Measurements from ENCODE around the gene PRICKLE2. TPM values are rescaled to one million over a fixed set of nuclear protein-coding genes. Genes with fewer than 3 reads are reported as not detected.

Gene PRICKLE2
- total RNA-seq, 1 experiment from 2014 or later: 4.2 TPM

DNA sequence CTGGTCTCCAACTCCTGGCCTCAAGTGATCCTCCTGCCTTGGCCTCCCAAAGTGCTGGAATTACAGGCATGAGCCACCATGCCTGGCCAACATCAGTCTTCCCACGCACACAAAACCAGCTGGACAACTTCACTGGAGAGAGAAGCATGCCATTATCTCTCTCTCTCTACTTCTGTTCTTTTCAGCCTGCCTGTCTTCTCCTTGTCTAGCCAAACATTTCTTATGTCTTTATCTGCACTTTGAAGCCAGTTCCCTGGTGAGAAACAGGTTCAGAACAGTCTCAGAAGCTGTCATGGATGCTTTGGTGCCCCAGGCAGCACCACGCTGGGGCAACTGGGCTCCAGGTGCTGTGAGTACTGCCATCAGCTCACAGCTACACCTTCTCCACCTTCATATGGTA is 79.8 kb downstream of the PRICKLE2 start:
- Mint-ChIP-seq H3K4me3 (ENCODE audit: unreplicated experiment) (no peak overlapping the region), H3K4me1 (ENCODE audit: low read depth, unreplicated experiment) (no peaks in the 10 kb centered on the region), H3K27ac (ENCODE audit: unreplicated experiment) (no peak overlapping the region), H3K9me3 (ENCODE audit: unreplicated experiment) (no peaks in the 10 kb centered on the region), H3K36me3 (ENCODE audit: insufficient read depth, unreplicated experiment) (peaks cover 5% of the 10 kb centered on the region), H3K27me3 (ENCODE audit: insufficient read depth, unreplicated experiment) (no peaks in the 10 kb centered on the region)
- Histone ChIP-seq H3K9me3 (no peaks in the 10 kb centered on the region), H3K27me3 (replicated peaks; ENCODE audit: control insufficient read depth, insufficient read depth, low read length) (no peaks in the 10 kb centered on the region), H3K4me1 (no peaks in the 10 kb centered on the region), H3K36me3 (ENCODE audit: control insufficient read depth, insufficient read depth, low read length) (no peaks in the 10 kb centered on the region), H3K4me3 (ENCODE audit: low read depth, low read length) (no peak overlapping the region)
- intact Hi-C loops (cut with micrococcal nuclease; ENCODE audit: unreplicated experiment): no loop called here
- DNase-seq: no peak
- TF ChIP-seq, protein P1, sequence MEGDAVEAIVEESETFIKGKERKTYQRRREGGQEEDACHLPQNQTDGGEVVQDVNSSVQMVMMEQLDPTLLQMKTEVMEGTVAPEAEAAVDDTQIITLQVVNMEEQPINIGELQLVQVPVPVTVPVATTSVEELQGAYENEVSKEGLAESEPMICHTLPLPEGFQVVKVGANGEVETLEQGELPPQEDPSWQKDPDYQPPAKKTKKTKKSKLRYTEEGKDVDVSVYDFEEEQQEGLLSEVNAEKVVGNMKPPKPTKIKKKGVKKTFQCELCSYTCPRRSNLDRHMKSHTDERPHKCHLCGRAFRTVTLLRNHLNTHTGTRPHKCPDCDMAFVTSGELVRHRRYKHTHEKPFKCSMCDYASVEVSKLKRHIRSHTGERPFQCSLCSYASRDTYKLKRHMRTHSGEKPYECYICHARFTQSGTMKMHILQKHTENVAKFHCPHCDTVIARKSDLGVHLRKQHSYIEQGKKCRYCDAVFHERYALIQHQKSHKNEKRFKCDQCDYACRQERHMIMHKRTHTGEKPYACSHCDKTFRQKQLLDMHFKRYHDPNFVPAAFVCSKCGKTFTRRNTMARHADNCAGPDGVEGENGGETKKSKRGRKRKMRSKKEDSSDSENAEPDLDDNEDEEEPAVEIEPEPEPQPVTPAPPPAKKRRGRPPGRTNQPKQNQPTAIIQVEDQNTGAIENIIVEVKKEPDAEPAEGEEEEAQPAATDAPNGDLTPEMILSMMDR (IDR thresholded peaks at IDR 0.05; ENCODE audit: insufficient read depth in 1 of 2, low read depth in 1 of 2, low read length in 1 of 2, severe bottlenecking in 1 of 2, unreplicated experiment in 1 of 2): no peak
- BruUV-seq (replicated peaks): no TSS peak
- ChIA-PET POLR2A (no interaction called here), CTCF (no interaction called here)

DNA sequence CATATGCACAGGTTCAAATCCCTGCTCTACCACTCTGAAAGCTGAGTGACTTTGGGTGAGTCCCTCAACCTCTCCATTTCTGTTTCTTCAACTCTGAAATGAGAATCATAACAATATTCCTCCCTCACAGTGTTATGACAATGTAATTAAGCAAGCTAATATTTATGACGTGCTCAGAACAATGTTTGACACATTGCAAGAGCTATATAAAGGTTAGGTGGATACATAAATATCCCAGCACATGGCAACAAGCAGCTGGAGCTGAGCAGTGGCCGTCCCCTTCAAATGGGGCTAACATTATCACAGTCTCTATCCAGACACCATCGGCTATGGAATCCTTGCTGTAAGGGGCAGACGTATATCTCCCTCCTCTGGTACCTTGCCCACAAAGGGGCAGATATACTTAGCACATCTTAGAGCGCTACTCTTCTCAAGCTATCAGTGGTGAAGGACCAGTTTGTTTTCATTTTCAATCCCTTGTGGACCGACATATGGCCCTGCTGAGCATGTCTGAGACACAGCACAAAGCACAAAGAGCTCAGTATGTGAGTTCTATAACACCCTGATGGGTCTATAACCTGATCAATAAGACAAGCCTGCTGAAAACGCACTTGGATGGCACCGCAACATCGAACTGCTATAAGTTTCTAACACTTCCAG is 80.9 kb downstream of the PRICKLE2 start:
- H3K4me3 Mint-ChIP-seq (ENCODE audit: unreplicated experiment): no peak overlapping the region
- no peak for DNase-seq
- H3K9me3 Mint-ChIP-seq (ENCODE audit: unreplicated experiment): no peaks in the 10 kb centered on the region
- CTCF ChIA-PET: no interaction called here
- TF ChIP-seq, protein P1 (IDR thresholded peaks at IDR 0.05; ENCODE audit: insufficient read depth in 1 of 2, low read depth in 1 of 2, low read length in 1 of 2, severe bottlenecking in 1 of 2, unreplicated experiment in 1 of 2): no peak
- intact Hi-C loops (cut with micrococcal nuclease; ENCODE audit: unreplicated experiment): no loop called here
- POLR2A ChIA-PET: interaction anchor here (0.5 kb wide), 1 partner anchor 253 kb away, joined by 4 read pairs; no protein-coding TSS in a partner anchor
- H3K4me3 ChIP-seq (ENCODE audit: low read depth, low read length): no peak overlapping the region
- peaks cover 5% of the 10 kb centered on the region for H3K36me3 Mint-ChIP-seq (ENCODE audit: insufficient read depth, unreplicated experiment)
- no peaks in the 10 kb centered on the region for H3K4me1 ChIP-seq
- no peaks in the 10 kb centered on the region for H3K27me3 Mint-ChIP-seq (ENCODE audit: insufficient read depth, unreplicated experiment)
- no peaks in the 10 kb centered on the region for H3K9me3 ChIP-seq
- H3K27ac Mint-ChIP-seq (ENCODE audit: unreplicated experiment): no peak overlapping the region
- no peaks in the 10 kb centered on the region for H3K4me1 Mint-ChIP-seq (ENCODE audit: low read depth, unreplicated experiment)
- H3K36me3 ChIP-seq (ENCODE audit: control insufficient read depth, insufficient read depth, low read length): no peaks in the 10 kb centered on the region
- H3K27me3 ChIP-seq (replicated peaks; ENCODE audit: control insufficient read depth, insufficient read depth, low read length): no peaks in the 10 kb centered on the region
- BruUV-seq (replicated peaks): no TSS peak

DNA sequence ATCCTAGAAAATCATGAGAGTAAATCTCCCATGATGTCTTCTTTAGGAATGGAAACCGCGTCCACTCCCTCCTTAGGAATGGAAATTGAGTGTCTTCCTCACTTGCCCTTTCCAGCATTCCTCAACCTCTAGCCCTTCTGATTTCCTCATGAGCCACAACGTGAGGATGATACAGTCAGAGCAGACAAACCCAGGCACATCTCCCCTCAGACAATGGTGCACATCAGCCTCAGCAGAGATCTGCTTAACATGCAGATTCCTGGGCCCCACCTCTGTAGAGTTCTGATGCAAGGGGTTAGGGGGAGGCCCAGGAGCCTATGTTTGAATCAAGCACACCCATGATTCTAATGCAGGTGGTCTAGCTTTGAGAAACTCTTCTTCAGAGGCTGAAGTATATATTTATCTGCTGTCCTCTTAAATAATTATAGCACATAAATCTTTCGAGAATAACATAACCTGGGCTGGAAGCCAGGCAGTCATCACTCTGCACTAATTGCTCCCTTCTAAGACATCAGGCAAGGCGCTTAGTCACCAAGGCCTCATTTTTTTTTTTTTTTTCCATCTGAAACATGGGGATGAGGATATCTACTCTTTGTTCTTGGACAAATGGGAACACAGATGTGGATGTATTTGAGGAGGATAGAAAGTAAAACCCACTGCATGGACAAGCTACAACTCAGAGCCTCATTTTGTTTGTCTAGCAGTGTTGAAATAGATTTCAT is 81.7 kb downstream of the PRICKLE2 start:
- H3K4me3 ChIP-seq (ENCODE audit: low read depth, low read length): no peak overlapping the region
- Mint-ChIP-seq H3K27ac (ENCODE audit: unreplicated experiment) (no peak overlapping the region), H3K4me3 (ENCODE audit: unreplicated experiment) (no peak overlapping the region), H3K27me3 (ENCODE audit: insufficient read depth, unreplicated experiment) (no peaks in the 10 kb centered on the region), H3K9me3 (ENCODE audit: unreplicated experiment) (no peaks in the 10 kb centered on the region), H3K36me3 (ENCODE audit: insufficient read depth, unreplicated experiment) (peaks cover 5% of the 10 kb centered on the region), H3K4me1 (ENCODE audit: low read depth, unreplicated experiment) (no peaks in the 10 kb centered on the region)
- intact Hi-C loops (cut with micrococcal nuclease; ENCODE audit: unreplicated experiment): no loop called here
- ChIA-PET CTCF (no interaction called here), POLR2A (no interaction called here)
- TF ChIP-seq, protein P1 (IDR thresholded peaks at IDR 0.05; ENCODE audit: insufficient read depth in 1 of 2, low read depth in 1 of 2, low read length in 1 of 2, severe bottlenecking in 1 of 2, unreplicated experiment in 1 of 2): no peak
- DNase-seq: no peak
- H3K9me3 ChIP-seq: no peaks in the 10 kb centered on the region
- no TSS peak for BruUV-seq (replicated peaks)
- H3K36me3 ChIP-seq (ENCODE audit: control insufficient read depth, insufficient read depth, low read length): no peaks in the 10 kb centered on the region
- H3K27me3 ChIP-seq (replicated peaks; ENCODE audit: control insufficient read depth, insufficient read depth, low read length): no peaks in the 10 kb centered on the region
- no peaks in the 10 kb centered on the region for H3K4me1 ChIP-seq
